Measurements from ENCODE around the gene TLCD2.
"Not testable (repeated sequence)": the region's sequence is repeated elsewhere in the genome, so short reads cannot be mapped to it uniquely, and the experiment has no call there.

Gene TLCD2

DNA sequence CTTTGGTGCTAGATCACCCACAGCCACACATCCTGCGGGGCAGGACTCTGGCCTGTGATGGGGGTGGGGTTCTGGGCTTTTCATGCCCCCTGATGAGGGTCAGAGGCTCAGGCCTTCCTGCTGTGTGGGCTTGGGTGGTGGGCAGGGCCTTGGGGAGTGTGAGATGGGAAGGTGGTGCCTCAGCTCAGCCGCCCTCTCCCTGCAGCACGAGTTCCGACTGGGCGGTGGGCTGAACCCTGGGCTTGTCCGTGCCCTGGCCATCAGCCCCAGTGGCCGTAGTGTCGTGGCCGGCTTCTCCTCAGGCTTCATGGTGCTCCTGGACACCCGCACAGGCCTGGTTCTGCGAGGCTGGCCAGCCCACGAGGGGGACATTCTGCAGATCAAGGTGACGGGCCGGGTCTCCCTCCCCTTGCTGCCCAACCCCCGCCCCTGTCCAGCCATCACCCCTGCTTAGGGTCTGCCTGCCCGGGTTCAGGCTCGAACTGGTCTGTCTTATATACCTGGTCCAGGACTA lies 25.7 kb upstream of the TLCD2 start:
- DNase-seq, result no peak

DNA sequence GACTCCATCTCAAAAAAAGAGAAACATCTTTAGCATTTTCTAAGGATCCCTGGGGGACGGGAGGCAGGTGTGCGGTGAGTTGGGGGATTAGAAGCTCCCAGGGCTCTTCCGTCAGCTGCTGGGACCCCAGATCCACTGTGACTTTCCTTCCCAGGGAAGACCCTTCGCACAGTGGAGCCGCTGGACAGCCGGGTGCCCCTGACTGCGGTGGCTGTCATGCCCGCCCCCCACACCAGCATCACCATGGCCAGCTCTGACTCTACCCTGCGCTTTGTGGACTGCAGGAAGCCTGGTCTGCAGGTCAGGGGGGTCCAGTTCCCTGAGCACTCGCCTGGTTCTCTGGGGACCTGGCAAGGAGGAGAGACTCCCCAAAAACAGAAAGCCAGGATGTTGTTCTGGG lies 25.2 kb upstream of the TLCD2 start:
- no peak for DNase-seq

DNA sequence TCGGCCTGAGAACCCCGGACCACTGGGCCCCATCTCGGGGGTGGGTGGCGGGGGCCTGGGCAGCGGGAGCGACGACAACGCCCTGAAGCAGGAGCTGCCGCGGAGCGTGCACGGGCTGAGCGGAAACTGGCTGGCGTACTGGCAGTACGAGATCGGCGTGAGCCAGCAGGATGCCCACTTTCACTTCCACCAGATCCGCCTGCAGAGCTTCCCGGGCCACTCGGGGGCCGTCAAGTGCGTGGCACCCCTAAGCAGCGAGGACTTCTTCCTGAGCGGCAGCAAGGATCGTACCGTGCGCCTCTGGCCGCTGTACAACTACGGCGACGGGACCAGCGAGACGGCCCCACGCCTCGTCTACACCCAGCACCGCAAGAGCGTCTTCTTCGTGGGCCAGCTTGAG lies 23.6 kb upstream of the TLCD2 start:
- no peak for DNase-seq

DNA sequence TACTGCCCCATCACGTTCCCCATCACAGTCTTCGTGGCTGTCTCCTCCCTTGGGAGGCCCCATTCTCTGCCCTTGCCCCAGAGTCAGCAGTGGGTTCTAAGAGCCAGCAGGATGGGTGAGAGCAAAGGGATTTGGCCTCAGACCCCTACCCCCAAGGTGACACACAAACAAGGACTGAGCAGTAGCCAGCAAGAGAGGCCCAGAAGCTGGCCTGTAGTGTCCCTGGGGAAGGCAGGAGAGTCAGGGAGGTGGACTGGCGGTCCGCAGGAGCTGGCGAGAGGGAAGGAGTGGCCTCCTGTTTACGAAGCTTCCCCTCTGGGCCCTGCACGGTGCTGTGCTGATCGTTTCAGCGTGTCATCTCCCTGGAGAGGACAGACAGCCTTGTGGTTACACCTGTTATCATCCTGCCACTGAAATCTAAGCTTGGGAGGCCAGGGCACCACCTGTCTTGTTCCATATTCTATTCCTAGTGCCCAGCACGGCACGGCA lies 22.7 kb upstream of the TLCD2 start:
- DNase-seq, result no peak

DNA sequence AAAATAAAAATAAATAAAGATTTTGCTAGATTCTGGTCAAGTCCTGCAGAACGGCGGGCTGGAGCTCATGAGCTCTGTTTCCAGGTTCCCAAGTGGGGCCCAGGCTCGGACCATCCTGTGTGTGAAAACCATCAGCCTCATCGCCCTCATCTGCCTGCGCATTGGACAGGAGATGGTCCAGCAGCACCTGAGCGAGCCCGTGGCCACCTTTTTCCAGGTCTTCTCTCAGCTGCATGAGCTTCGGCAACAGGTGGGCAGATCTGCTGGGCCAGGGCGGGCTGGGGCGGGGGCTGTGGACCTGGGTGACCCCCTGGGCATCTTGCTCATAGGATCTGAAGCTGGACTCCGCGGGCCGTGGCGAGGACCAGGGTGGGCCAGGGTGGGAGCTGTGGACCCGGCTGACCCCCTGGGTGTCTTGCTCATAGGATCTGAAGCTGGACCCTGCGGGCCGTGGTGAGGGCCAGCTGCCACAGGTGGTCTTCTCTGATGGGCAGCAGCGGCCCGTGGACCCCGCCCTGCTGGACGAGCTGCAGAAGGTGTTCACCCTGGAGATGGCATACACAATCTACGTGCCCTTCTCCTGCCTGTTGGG lies 22.2 kb upstream of the TLCD2 start:
- no peak for DNase-seq

- DNase-seq, result no peak
Measured at GRCh38 chr17:1731194-1731506, 21.0 kb upstream of the TLCD2 start.

GRCh38 chr17:1730326-1731193 lies 20.4 kb upstream of the TLCD2 start:
- no peak for DNase-seq

- DNase-seq, result no peak
Measured at GRCh38 chr17:1729966-1730325, 19.8 kb upstream of the TLCD2 start.

DNA sequence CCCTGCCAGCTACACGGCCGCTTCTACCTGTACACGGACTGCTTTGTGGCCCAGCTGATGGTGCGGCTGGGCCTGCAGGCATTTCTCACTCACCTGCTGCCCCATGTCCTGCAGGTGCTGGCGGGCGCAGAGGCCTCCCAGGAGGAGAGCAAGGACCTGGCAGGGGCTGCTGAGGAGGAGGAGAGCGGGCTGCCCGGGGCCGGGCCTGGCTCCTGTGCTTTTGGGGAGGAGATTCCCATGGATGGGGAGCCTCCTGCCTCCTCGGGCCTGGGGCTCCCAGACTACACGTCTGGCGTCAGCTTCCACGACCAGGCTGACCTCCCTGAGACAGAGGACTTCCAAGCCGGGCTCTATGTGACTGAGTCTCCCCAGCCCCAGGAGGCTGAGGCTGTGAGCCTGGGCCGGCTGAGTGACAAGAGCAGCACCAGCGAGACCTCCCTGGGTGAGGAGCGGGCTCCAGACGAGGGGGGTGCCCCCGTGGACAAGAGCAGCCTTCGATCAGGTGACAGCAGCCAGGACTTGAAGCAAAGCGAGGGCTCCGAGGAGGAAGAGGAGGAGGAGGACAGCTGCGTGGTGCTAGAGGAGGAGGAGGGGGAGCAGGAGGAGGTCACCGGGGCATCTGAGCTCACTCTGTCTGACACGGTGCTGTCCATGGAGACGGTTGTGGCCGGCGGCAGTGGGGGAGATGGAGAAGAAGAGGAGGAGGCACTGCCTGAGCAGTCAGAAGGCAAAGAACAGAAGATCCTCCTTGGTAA lies 17.9 kb upstream of the TLCD2 start:
- DNase-seq, result no peak

DNA sequence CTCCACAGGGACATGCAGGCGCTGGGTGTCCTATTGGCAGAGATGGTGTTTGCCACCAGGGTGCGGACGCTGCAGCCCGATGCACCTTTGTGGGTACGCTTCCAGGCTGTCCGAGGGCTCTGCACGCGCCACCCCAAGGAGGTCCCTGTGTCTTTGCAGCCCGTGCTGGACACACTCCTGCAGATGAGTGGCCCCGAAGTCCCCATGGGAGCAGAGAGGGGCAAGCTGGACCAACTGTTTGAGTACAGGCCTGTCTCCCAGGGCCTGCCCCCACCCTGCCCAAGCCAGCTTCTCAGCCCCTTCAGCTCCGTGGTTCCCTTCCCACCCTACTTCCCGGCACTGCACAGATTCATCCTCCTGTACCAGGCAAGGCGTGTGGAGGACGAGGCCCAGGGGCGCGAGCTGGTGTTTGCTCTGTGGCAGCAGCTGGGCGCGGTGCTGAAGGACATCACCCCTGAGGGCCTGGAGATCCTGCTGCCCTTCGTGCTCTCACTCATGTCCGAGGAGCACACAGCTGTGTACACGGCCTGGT lies 17.1 kb upstream of the TLCD2 start:
- DNase-seq, result no peak

- no peak for DNase-seq
Measured at GRCh38 chr17:1726626-1727257, 16.6 kb upstream of the TLCD2 start.

GRCh38 chr17:1725642-1726511 lies 15.7 kb upstream of the TLCD2 start:
- no peak for DNase-seq

DNA sequence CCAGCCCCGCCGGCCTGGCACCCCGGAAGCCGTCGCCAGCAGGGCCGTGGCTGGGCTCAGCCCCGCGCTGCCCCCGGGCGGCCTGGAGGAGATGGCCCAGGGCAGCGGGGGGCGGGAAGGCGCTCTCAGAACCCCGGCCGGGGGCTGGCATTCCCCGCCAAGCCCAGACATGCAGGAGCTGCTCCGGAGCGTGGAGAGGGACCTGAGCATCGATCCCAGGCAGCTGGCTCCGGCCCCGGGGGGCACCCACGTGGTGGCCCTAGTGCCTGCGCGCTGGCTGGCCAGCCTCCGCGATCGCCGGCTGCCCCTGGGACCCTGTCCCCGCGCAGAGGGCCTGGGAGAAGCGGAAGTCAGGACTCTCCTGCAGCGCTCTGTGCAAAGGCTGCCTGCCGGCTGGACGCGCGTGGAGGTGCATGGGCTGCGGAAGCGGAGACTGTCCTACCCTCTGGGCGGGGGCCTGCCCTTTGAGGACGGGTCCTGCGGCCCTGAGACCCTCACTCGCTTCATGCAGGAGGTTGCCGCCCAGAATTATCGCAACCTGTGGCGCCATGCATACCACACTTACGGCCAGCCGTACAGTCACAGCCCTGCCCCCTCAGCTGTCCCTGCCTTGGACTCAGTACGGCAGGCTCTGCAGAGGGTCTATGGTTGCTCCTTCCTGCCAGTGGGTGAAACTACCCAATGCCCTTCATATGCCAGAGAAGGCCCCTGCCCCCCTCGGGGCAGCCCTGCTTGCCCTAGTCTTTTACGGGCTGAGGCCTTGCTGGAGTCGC lies 14.9 kb upstream of the TLCD2 start:
- no peak for DNase-seq

DNA sequence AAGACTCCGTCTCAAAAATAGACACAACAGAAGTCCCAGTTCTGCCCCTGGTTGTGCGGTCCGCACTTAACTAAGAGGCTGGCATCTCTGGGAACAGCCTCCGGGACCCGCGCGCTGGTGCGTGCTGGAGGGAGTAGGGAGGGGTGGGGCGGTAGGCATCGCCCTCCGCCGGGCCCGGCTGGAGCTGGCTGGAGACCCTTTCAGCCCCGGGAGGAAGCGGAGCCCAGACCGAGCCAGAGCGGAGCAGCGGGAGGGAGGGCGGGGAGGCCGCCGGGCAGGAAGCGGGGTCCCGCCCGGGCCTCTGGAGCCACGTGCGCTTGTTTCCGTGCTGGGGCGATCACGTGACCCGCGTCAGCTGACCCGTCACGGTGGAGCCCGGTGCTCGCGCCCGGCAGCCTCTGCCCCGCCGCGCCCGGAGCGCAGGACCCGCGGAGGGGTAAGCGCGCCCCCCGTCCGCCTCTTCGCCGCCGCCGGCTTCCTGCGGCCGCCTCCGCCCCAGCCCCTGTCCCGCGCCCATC lies 14.2 kb upstream of the TLCD2 start, which contains the start of gene WDR81:
Gene WDR81, plus strand, starts transcription at position 354 of the 518 bp plus-strand sequence. CDS start 256 bp downstream, outside the sequence.
- peak; percentile 91 for DNase-seq

DNA sequence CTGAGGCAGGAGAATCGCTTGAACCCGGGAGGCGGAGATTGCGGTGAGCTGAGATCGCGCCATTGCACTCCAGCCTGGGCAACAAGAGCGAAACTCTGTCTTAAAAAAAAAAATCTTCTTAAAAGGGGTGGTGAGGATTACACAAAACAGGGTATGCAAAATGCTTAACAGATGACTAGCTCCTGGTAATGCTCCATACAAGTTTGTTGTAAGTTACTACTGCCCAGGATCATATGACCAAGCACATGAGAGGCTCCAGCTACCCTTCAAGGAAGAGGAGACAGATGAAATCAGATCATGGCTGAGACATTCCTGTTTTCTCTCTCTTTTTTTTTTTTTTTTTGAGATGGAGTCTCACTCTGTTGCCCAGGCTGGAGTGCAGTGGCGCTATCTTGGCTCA lies 11.8 kb upstream of the TLCD2 start:
- not testable (repeated sequence) for DNase-seq

- DNase-seq, result peak; percentile 82
Measured at GRCh38 chr17:1720856-1721386, 10.7 kb upstream of the TLCD2 start.

DNA sequence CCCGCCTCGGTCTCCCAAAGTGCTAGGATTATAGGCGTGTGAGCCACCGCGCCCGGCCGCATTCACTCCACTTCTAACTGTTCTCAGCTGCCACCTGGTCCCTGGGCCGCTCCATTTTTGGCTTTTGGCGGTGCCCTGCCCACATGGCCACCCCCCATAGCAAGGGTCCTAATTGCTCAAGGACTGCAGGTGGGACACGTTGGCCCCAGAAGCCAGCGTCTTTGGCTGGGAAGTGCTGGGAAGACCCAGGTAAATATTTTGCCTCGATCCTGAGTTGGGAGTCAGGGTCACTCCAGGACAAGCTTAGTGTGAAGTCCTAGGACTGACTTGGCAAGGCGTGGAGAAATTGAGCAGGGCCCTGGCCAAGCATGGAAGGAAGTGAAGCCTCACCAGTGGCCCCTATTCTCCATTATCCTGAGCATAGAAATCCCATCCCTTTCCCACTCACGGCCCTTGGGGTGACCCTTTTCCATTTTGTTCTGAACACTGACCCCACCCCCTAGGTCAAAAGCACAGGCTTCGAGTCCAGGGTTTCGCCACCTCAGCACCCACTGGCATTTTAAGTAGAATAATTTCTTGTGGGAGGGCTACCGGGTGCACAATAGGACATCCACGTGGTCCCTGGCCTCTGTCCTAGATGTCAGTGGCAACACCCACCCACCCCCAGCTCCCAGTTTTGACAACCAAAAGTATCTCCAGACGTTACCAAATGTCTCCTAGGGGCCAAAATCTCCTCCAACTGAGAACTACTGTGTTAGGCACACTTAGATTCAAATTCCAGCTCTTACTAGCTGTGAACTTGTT lies 8.4 kb upstream of the TLCD2 start:
- no peak for DNase-seq

DNA sequence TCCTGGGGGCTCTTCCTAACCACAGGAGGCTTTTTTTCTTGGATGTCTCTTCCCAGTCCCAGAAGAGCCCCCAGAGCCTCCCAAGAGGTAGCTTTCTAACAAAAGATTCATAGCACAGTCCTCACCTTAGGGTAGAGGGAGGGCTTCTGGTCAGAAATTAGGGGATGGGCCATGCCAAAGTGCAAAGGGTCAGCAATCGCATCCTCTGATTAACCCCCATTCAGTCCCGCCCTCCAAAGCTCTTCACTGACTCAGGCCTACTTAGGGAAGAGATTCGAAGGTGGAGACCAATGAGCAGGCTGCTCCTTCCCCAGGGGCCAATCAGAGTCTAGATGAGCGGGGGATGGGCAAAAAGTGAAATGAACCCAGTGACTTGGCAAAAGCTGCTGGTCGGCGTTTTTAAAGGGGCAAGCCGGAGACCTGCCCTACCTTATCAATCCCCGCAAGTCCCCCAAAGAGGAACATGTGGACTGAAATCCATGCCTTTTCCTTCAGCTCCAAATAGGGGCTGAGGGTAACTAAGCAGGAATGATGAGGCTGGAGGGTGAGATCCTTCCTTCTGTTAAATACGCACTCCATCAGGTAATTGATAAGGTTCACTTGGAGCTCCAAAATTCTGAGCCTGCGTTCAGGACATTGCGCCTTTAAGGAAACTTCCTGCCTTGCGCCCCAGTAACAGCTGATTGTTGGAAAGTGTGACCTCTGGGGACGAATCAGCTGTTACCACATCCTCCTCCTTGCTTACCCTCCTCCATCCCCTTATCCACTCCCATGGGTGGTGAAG lies 6.9 kb upstream of the TLCD2 start:
- DNase-seq, result peak; percentile 89

Data from stimulated activated CD8-positive, alpha-beta memory T cell treated with anti-CD3 and anti-CD28 coated beads, Interleukin-4, amount 100 ng/mL, for 48 hours (primary cell).